ENCODE measurements around the gene KRTAP16-1.
"Not testable (repeated sequence)": the region's sequence is repeated elsewhere in the genome, so short reads cannot be mapped to it uniquely, and the experiment has no call there.

DNA sequence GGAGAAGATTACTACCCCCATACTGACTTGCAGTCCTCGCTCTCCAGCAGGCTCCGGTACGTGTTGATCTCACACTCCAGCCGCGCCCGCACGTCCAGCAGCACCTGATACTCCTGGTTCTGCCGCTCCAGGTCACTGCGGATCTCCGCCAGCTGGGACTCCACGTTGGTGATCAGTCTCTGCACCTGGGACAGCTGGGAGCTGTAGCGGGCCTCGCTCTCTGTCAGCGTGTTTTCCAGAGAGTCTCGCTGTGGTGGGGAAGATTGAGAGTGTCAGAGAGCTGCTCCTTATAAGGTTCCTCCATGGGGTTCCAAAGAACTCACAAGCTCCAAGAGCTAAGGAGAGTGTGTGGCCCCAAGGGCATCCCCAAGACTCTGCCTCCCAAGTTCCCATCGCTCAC, 37.3 kb upstream of the KRTAP16-1 start:
- not testable (repeated sequence) for TF ChIP-seq POLR2A (IDR thresholded peaks at IDR 0.05; ENCODE audit: low read depth, low read length); FOS (IDR thresholded peaks at IDR 0.05; ENCODE audit: low read depth, low read length); MXI1 (IDR thresholded peaks at IDR 0.05; ENCODE audit: borderline replicate concordance, low read depth, low read length); SMC3 (IDR thresholded peaks at IDR 0.05; ENCODE audit: low read depth, low read length)
- TF ChIP-seq, protein P1, sequence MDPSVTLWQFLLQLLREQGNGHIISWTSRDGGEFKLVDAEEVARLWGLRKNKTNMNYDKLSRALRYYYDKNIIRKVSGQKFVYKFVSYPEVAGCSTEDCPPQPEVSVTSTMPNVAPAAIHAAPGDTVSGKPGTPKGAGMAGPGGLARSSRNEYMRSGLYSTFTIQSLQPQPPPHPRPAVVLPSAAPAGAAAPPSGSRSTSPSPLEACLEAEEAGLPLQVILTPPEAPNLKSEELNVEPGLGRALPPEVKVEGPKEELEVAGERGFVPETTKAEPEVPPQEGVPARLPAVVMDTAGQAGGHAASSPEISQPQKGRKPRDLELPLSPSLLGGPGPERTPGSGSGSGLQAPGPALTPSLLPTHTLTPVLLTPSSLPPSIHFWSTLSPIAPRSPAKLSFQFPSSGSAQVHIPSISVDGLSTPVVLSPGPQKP (IDR thresholded peaks at IDR 0.05; ENCODE audit: borderline replicate concordance, low read depth, low read length) = not testable (repeated sequence)
- TF ChIP-seq, protein P2, sequence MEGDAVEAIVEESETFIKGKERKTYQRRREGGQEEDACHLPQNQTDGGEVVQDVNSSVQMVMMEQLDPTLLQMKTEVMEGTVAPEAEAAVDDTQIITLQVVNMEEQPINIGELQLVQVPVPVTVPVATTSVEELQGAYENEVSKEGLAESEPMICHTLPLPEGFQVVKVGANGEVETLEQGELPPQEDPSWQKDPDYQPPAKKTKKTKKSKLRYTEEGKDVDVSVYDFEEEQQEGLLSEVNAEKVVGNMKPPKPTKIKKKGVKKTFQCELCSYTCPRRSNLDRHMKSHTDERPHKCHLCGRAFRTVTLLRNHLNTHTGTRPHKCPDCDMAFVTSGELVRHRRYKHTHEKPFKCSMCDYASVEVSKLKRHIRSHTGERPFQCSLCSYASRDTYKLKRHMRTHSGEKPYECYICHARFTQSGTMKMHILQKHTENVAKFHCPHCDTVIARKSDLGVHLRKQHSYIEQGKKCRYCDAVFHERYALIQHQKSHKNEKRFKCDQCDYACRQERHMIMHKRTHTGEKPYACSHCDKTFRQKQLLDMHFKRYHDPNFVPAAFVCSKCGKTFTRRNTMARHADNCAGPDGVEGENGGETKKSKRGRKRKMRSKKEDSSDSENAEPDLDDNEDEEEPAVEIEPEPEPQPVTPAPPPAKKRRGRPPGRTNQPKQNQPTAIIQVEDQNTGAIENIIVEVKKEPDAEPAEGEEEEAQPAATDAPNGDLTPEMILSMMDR (conservative IDR thresholded peaks at IDR 0.05; ENCODE audit: low read depth, low read length) = not testable (repeated sequence)

Data from IMR-90 (cell line).